ENCODE measurements around the gene TBC1D8B. TPM values are rescaled to one million over a fixed set of nuclear protein-coding genes. Genes with fewer than 3 reads are reported as not detected.

TBC1D8B gene
- total RNA-seq, 2 donors from 2014 or later = 4.0 to 5.5 TPM

- H3K27me3 ChIP-seq (ENCODE audit: control insufficient read depth, insufficient read depth, low read length, poor library complexity, severe bottlenecking) = no peaks in the 10 kb centered on the region
- DNase-seq = peak; percentile 88
- peak; percentile 87 for TF ChIP-seq CTCF (conservative IDR thresholded peaks at IDR 0.05)
- WGBS, 2 experiments (ENCODE audit: insufficient coverage in 1 of 2, insufficient read length in 1 of 2) = 25% methylated on average over 6 of the region's 6 CpGs; no CpG with 5 or more reads in 1 of the 2 experiments
- Mint-ChIP-seq H3K4me1 (peaks cover 5% of the 10 kb centered on the region), H3K36me3 (ENCODE audit: low read depth) (no peaks in the 10 kb centered on the region), H3K9me3 (peaks cover 32% of the 10 kb centered on the region), H3K27ac (no peak overlapping the region), H3K4me3 (no peak overlapping the region), H3K27me3 (ENCODE audit: insufficient read depth) (peaks cover 5% of the 10 kb centered on the region)
- H3K4me3 ChIP-seq (ENCODE audit: low read length) = no peak overlapping the region
- no peak overlapping the region for H3K9ac ChIP-seq (ENCODE audit: extremely low read depth, low read length, poor library complexity, severe bottlenecking)
- H3K9me3 ChIP-seq (ENCODE audit: control insufficient read depth, low read length) = no peaks in the 10 kb centered on the region
- H3K4me1 ChIP-seq (ENCODE audit: control insufficient read depth, insufficient read depth, low read length) = no peaks in the 10 kb centered on the region
- no peak overlapping the region for H3K27ac ChIP-seq (ENCODE audit: low read depth, low read length)
- H3K36me3 ChIP-seq (ENCODE audit: control insufficient read depth, insufficient read depth, low read length) = no peaks in the 10 kb centered on the region
Observed at GRCh38 chrX:106894392-106894909, 92.0 kb downstream of the TBC1D8B start.

DNA sequence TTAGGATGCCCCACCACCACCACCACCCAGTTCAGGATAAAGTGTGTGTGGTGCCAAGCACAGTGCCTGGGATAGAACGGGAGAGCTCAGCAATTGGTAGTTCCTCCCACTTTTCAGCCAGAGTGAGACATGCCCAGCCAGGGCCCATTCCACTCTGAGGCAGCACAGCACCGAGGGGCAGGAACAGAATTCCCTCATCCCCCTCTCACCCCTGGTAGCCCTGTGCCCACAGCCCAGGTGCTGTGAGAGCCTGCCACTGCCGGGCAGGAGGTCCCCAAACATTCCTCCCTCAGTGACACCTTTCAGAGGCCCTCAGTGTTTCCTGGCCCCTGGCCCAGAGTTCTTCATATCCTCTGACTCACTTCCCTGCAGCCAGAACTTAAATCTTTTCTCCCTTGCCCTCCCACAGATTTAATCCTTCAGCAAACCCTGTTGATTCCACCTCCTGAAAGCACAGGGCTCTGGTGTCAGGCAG, 92.5 kb downstream of the TBC1D8B start:
- no peak for TF ChIP-seq CTCF (conservative IDR thresholded peaks at IDR 0.05)
- H3K9ac ChIP-seq (ENCODE audit: extremely low read depth, low read length, poor library complexity, severe bottlenecking) = no peak overlapping the region
- 86% methylated on average over 3 of the region's 3 CpGs; no CpG with 5 or more reads in 1 of the 2 experiments for WGBS, 2 experiments (ENCODE audit: insufficient coverage in 1 of 2, insufficient read length in 1 of 2)
- no peak overlapping the region for H3K4me3 ChIP-seq (ENCODE audit: low read length)
- H3K27ac ChIP-seq (ENCODE audit: low read depth, low read length) = no peak overlapping the region
- no peak for DNase-seq
- no peaks in the 10 kb centered on the region for H3K36me3 Mint-ChIP-seq (ENCODE audit: low read depth)
- H3K9me3 ChIP-seq (ENCODE audit: control insufficient read depth, low read length) = no peaks in the 10 kb centered on the region
- no peaks in the 10 kb centered on the region for H3K4me1 ChIP-seq (ENCODE audit: control insufficient read depth, insufficient read depth, low read length)
- H3K9me3 Mint-ChIP-seq = peaks cover 36% of the 10 kb centered on the region
- H3K27me3 ChIP-seq (ENCODE audit: control insufficient read depth, insufficient read depth, low read length, poor library complexity, severe bottlenecking) = no peaks in the 10 kb centered on the region
- no peak overlapping the region for H3K4me3 Mint-ChIP-seq
- H3K36me3 ChIP-seq (ENCODE audit: control insufficient read depth, insufficient read depth, low read length) = no peaks in the 10 kb centered on the region
- H3K27me3 Mint-ChIP-seq (ENCODE audit: insufficient read depth) = peaks cover 10% of the 10 kb centered on the region
- peaks cover 5% of the 10 kb centered on the region for H3K4me1 Mint-ChIP-seq
- H3K27ac Mint-ChIP-seq = no peak overlapping the region

DNA sequence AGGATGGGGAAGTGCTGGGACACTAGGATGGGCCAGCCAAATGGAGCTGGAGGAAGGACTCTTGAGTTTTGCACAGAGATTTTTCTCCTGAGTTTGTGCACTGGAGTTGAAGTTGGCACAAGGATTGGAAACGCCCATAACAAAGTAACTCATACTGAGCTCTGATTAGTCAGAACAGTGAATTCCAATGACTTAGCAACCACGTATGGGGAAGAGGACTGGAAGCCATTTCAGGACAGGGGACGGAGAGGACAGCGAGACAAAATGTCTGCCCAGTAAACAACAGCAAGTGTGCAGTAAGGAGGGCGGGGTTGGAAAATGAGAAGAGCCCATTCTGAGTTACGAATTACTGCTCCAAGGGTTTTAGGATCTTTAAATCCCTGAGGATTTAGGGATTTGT, 94.8 kb downstream of the TBC1D8B start:
- Histone ChIP-seq H3K27me3 (ENCODE audit: control insufficient read depth, insufficient read depth, low read length, poor library complexity, severe bottlenecking) (peaks cover 7% of the 10 kb centered on the region), H3K27ac (ENCODE audit: low read depth, low read length) (no peak overlapping the region), H3K9ac (ENCODE audit: extremely low read depth, low read length, poor library complexity, severe bottlenecking) (no peak overlapping the region), H3K4me1 (ENCODE audit: control insufficient read depth, insufficient read depth, low read length) (no peaks in the 10 kb centered on the region), H3K4me3 (ENCODE audit: low read length) (no peak overlapping the region), H3K36me3 (ENCODE audit: control insufficient read depth, insufficient read depth, low read length) (no peaks in the 10 kb centered on the region), H3K9me3 (ENCODE audit: control insufficient read depth, low read length) (no peaks in the 10 kb centered on the region)
- H3K4me1 Mint-ChIP-seq = peaks cover 9% of the 10 kb centered on the region
- H3K4me3 Mint-ChIP-seq = no peak overlapping the region
- no peak for TF ChIP-seq CTCF (conservative IDR thresholded peaks at IDR 0.05)
- no peak overlapping the region for H3K27ac Mint-ChIP-seq
- 84 to 94% methylated on average over 2 to 5 of the region's 6 CpGs for WGBS, 2 experiments (ENCODE audit: insufficient coverage in 1 of 2, insufficient read length in 1 of 2)
- peaks cover 48% of the 10 kb centered on the region for H3K9me3 Mint-ChIP-seq
- peaks cover 31% of the 10 kb centered on the region for H3K27me3 Mint-ChIP-seq (ENCODE audit: insufficient read depth)
- DNase-seq = no peak
- H3K36me3 Mint-ChIP-seq (ENCODE audit: low read depth) = no peaks in the 10 kb centered on the region
